ENCODE measurements around the gene GCNT1.

The GCNT1 gene

DNA sequence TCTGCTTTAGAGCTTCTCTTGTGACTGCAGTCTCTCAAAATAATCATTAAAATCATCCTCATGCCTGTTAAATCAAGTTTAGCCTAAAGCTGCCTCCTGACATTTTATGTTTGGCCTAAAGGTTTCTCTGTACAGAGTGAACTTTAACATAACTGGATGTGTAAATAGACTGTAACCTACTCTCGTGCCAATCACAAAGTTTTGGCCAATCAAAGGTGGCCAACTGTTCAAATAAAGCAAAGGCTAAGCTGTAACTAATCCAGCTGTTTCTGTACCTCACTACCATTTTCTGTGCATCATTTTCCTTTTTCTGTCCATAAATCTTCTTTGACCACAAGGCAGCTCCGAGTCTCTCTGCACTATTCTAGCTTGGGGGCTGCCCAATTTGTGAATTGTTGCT lies 86.2 kb downstream of the GCNT1 start:
- Histone ChIP-seq H3K9me3 (ENCODE audit: control insufficient read depth in 1 of 2, low read length in 2 of 2) (no peaks in the 10 kb centered on the region), H3K27ac (ENCODE audit: low read length) (no peak overlapping the region), H3K4me1 (ENCODE audit: control insufficient read depth in 1 of 2, insufficient read depth in 2 of 2, low read length in 2 of 2) (no peaks in the 10 kb centered on the region), H3K36me3 (ENCODE audit: control insufficient read depth in 1 of 2, insufficient read depth in 2 of 2, low read length in 2 of 2) (no peaks in the 10 kb centered on the region), H3K27me3 (ENCODE audit: low read depth, low read length) (no peaks in the 10 kb centered on the region), H3K4me3 (ENCODE audit: low read depth in 1 of 2, low read length in 2 of 2) (no peak overlapping the region)

DNA sequence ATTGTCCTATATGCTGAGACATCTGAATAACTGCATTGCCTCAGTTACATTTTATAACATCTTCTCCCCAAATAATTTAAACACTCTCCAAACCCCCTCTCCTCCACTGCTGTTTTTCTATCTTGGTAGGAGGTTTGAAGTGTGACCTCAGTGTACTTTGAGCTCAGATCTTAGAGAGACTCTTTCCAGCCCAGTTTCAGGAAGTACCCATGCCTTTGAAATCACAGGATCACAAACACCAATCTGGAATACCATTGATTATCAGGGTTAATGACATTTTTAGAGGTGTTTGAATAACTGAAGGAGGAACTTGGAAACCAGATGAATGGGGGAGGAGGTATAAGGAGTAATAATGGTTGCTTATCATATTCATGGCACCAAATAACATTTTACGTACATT lies 93.2 kb downstream of the GCNT1 start:
- no peaks in the 10 kb centered on the region for H3K27me3 ChIP-seq (ENCODE audit: low read depth, low read length)
- no peaks in the 10 kb centered on the region for H3K4me1 ChIP-seq (ENCODE audit: control insufficient read depth in 1 of 2, insufficient read depth in 2 of 2, low read length in 2 of 2)
- H3K9me3 ChIP-seq (ENCODE audit: control insufficient read depth in 1 of 2, low read length in 2 of 2) = no peaks in the 10 kb centered on the region
- no peaks in the 10 kb centered on the region for H3K36me3 ChIP-seq (ENCODE audit: control insufficient read depth in 1 of 2, insufficient read depth in 2 of 2, low read length in 2 of 2)
- no peak overlapping the region for H3K4me3 ChIP-seq (ENCODE audit: low read depth in 1 of 2, low read length in 2 of 2)
- H3K27ac ChIP-seq (ENCODE audit: low read length) = no peak overlapping the region

DNA sequence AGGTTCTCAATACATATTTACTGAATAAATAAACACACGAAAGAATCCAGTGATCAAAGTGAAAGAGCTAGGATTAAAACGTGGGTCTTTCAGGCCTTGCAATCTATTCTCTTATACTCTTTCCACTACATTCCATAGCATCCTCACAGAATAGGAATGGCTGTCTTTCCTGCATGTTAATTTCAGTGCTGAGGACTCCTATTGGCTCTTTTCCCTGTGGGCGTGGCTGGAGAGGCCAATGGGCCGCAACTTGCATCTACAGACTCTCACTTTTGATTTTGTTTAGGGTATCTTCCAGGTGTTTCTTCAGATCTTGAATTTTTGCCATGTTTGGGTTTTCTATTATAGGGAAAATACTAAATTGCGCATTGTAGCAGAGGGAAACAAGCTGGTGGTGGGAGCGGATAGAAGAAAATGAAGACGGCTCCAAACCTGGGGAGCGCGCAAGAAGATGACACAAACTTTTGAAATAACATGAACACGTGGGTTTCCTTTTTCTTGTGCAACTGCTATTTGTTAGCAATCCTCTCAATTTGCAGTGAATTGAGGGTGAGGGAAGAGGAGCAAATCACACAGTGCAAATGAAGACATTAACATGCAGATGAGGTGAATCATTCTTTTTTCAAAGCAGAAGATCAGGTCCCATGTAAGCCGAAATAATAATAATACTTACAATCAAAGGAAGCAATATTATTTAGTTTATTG lies 93.9 kb downstream of the GCNT1 start:
- Histone ChIP-seq H3K36me3 (ENCODE audit: control insufficient read depth in 1 of 2, insufficient read depth in 2 of 2, low read length in 2 of 2) (no peaks in the 10 kb centered on the region), H3K4me1 (ENCODE audit: control insufficient read depth in 1 of 2, insufficient read depth in 2 of 2, low read length in 2 of 2) (no peaks in the 10 kb centered on the region), H3K27ac (ENCODE audit: low read length) (no peak overlapping the region), H3K4me3 (ENCODE audit: low read depth in 1 of 2, low read length in 2 of 2) (no peak overlapping the region), H3K27me3 (ENCODE audit: low read depth, low read length) (no peaks in the 10 kb centered on the region), H3K9me3 (ENCODE audit: control insufficient read depth in 1 of 2, low read length in 2 of 2) (no peaks in the 10 kb centered on the region)

DNA sequence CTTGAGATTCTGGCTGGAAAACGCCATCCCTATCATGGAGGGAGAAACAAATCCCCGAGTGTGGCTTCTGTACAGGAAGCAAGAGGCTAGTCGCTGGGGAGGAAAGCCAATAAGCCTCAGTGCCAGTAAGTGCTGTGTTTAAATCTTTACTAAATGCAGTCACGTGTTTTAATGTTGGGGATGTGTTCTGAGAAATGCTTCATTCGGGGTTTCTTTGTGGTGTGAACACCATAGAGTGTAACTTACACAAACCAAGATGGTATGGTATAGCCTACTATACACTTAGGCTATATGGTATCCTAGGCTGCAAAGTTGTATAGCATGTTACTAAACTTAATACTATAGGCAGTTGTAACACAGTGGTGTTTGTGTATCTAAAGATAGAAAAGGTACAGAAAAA lies 94.7 kb downstream of the GCNT1 start:
- Histone ChIP-seq H3K4me1 (ENCODE audit: control insufficient read depth in 1 of 2, insufficient read depth in 2 of 2, low read length in 2 of 2) (no peaks in the 10 kb centered on the region), H3K27me3 (ENCODE audit: low read depth, low read length) (no peaks in the 10 kb centered on the region), H3K36me3 (ENCODE audit: control insufficient read depth in 1 of 2, insufficient read depth in 2 of 2, low read length in 2 of 2) (no peaks in the 10 kb centered on the region), H3K9me3 (ENCODE audit: control insufficient read depth in 1 of 2, low read length in 2 of 2) (no peaks in the 10 kb centered on the region), H3K27ac (ENCODE audit: low read length) (no peak overlapping the region), H3K4me3 (ENCODE audit: low read depth in 1 of 2, low read length in 2 of 2) (no peak overlapping the region)

Data from muscle layer of duodenum (tissue), 2 donors.